SK-MEL-5 (cell line): ENCODE measurements around the gene TLCD1. TPM values are rescaled to one million over a fixed set of nuclear protein-coding genes. Genes with fewer than 3 reads are reported as not detected.
A peak's percentile ranks its signal among the peaks of the same experiment; 100 is the strongest.
"Not testable (repeated sequence)": the region's sequence is repeated elsewhere in the genome, so short reads cannot be mapped to it uniquely, and the experiment has no call there.

Experiments
- DNase-seq: peaks from one replicate; pipeline ENCODE4 v3.0.0-alpha.2; 2016; ENCODE audit warnings: low read depth, low spot score
- in situ Hi-C: cut with HindIII; loops from 2 replicates; pipeline ENCODE4 v1.10.0; 2016; ENCODE audit warnings: low sequenced_read_pairs, high pct_unique_total_duplicates, low pct_unique_long_range_greater_than_20kb
- total RNA-seq: library from RNA; depleted of rRNA; stranded (reverse); fragments of >200 nt; shearing (Covaris generic); gene quantifications from 2 replicates; pipeline ENCODE4 v1.2.3, GENCODE V29; 2014

Gene TLCD1
- total RNA-seq, 1 experiment from 2014 or later: 17.3 TPM

GRCh38 chr17:28737316-28737715 is 11.3 kb upstream of the TLCD1 start:
- no peak for DNase-seq
- in situ Hi-C loops: no loop called here

GRCh38 chr17:28735913-28736769 is 10.1 kb upstream of the TLCD1 start:
- in situ Hi-C loops, DNase-seq: not testable (repeated sequence)

GRCh38 chr17:28735242-28735722 is 9.2 kb upstream of the TLCD1 start:
- in situ Hi-C loops: no loop called here
- no peak for DNase-seq

- in situ Hi-C loops: no loop called here
- DNase-seq: no peak
Measured at GRCh38 chr17:28734712-28735241, 8.7 kb upstream of the TLCD1 start.

- no peak for DNase-seq
- in situ Hi-C loops: no loop called here
Measured at GRCh38 chr17:28733346-28733745, 7.3 kb upstream of the TLCD1 start.

- DNase-seq: no peak
- in situ Hi-C loops: no loop called here
Measured at GRCh38 chr17:28729950-28730330, 3.9 kb upstream of the TLCD1 start.

GRCh38 chr17:28728364-28729200 is 2.5 kb upstream of the TLCD1 start, which contains the start of gene NEK8:
Gene NEK8, plus strand, starts transcription at chr17:28728788. Its CDS starts 26 bp downstream, at chr17:28728814.
- in situ Hi-C loops: no loop called here
- peak; percentile 97 for DNase-seq

- in situ Hi-C loops: no loop called here
- peak; percentile 91 for DNase-seq
Measured at GRCh38 chr17:28726627-28727491, 826 bp upstream of the TLCD1 start.

- peak; percentile 57 for DNase-seq
- in situ Hi-C loops: no loop called here
Measured at GRCh38 chr17:28725660-28726225, 290 bp downstream of the TLCD1 start.

GRCh38 chr17:28725166-28725659 is 820 bp downstream of the TLCD1 start:
- in situ Hi-C loops: no loop called here
- DNase-seq: peak; percentile 67

- DNase-seq: peak; percentile 20
- in situ Hi-C loops: no loop called here
Measured at GRCh38 chr17:28724500-28725165, 1.4 kb downstream of the TLCD1 start.

- in situ Hi-C loops, DNase-seq: not testable (repeated sequence)
Measured at GRCh38 chr17:28723836-28724499, 2.1 kb downstream of the TLCD1 start.

GRCh38 chr17:28723159-28723835 is 2.7 kb downstream of the TLCD1 start:
- no peak for DNase-seq
- in situ Hi-C loops: no loop called here

- in situ Hi-C loops: no loop called here
- no peak for DNase-seq
Measured at GRCh38 chr17:28722417-28723158, 3.4 kb downstream of the TLCD1 start.

GRCh38 chr17:28720997-28721329 is 5.1 kb downstream of the TLCD1 start:
- in situ Hi-C loops, DNase-seq: not testable (repeated sequence)
